NCI-H2029 treated with DMSO at 0.1 percent for 48 hours (cell line): ENCODE measurements around the gene TMEM54.
"Not testable (repeated sequence)": the region's sequence is repeated elsewhere in the genome, so short reads cannot be mapped to it uniquely, and the experiment has no call there.

Experiments
- DNase-seq: peaks from one replicate; lab custom pipeline; 2025; lab: John Stamatoyannopoulos, UW

Gene TMEM54

DNA sequence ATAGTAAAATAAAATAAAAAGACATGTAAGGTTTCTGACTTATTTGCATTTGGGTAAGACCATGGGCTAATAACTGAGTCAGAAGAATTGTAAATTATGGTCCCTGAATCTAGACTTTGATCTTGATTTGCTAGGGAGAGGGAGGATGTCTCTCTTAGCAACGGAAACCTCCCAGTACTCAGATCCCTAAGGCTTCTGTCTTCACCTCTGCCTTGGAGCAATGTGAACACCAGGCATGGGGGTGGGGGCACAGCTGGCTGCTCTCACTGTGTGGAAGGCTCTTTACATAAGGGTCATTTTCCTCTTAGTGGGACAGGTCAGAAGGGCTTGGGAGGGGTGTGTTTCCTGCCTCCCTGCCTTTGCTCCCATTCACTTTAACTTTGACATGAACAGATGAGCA is 17.0 kb upstream of the TMEM54 start:
- DNase-seq = no peak

DNA sequence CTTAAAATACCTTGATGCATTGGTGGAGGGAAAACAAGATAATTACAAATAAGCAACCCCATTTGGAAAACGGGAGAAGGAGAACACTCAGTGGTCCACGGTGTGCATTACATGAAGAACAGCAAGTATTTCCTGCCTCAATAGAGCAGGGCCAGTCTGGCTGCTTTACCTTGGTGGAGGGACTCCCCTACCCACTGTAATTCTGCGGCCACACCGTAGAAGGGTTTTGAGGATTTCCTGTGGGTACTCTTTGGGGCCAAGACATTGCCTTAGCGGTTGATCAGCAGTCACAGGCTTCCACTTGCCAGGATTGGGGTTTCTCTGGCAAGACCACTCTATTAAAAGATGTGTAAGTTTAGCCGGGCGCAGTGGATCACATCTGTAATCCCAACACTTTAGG is 16.3 kb upstream of the TMEM54 start:
- no peak for DNase-seq

DNA sequence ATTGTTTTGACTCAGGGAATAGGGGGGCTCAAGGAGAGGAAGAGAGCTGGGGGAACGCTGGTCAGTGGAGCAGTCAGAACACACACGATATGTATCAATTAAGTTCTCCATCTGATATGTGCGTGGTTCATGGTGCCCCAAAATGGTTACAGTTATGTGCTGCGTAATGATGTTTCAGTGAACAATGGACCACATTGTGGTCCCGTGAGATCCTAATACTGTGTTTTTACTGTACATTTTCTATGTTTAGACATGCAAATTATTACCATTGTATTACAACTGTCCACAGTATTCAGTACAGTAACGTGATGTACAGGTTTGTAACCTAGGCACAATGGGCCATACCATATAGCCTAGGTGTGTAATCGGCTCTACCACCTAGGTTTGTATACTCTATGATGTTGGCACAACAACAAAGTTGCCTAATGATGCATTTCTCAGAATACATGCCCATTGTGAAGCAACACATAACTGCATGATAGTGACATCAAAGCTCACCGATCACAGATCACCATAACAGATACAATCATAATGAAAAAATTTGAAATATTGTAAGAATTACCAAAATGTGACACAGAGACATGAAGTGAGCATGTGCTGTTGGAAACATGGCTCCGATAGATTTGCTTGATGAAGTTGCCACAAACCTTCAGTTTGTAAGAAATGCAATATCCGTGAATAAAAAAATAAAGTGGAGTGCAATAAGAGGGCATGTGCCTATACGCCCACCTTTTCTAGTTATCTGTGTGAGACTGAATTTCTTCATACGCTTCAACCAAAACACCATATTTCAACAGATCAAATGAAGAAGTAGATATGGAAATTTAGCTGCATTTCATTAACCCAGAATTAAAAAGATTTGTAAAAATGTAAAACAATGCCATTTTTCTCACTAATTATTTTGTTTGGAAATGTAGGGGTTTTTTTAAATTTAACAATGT is 14.8 kb upstream of the TMEM54 start:
- DNase-seq = no peak

DNA sequence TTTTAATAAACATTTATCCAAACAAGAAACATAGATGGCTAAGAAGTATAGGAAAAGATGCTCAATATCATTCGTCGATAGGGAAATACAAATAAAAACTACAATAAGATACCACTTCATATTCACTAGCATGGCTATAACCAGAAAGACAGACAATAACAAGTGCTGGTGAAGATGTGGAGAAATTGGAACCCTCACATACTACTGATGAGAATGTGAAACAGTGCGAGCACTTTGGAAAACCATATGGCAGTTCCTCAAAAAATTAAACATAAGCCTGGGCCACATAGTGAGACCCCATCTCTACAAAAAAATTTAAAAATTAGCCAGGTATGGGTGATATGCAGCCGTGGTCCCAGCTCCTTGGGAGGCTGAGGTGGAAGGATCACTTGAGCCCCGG is 9.1 kb upstream of the TMEM54 start:
- DNase-seq = no peak

DNA sequence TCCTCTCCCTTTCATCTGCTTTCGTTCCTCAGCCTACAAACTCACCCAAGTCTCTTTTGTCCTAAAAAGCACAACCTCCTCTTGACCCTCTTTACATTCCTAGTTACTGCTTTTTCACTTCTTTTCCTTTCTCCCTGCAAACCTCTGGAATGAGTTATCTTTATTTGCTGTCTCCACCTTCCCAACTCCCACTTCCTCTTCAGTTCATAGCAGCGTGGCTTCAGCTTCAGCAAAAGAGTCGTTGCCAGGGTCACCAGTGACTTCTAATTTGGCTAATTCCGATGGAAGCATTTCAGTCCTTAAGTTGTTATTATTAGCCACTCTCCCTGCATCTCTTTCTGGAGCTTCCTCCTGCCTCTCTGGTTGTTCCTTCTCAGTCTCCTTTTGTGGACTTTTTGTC is 6.2 kb upstream of the TMEM54 start:
- no peak for DNase-seq

DNA sequence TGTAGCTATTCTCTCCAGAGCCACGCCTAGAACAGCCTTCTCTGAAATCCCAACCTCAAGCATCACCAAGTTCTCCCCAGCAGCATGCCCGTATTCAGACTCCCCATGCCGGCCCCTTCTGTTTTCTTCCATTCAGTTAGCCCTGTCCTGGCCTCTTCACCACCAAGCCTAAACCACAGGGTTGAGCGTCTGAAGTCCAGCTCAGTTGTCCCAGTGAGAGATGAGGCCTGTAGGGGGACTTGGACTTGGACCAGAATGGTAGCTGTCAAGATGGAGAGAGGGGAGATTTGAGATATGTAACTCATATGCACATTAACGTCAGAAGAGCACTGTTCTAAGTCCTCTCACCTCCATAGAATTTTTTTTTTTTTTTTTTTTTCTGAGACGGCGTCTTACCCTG is 5.5 kb upstream of the TMEM54 start:
- DNase-seq = no peak

DNA sequence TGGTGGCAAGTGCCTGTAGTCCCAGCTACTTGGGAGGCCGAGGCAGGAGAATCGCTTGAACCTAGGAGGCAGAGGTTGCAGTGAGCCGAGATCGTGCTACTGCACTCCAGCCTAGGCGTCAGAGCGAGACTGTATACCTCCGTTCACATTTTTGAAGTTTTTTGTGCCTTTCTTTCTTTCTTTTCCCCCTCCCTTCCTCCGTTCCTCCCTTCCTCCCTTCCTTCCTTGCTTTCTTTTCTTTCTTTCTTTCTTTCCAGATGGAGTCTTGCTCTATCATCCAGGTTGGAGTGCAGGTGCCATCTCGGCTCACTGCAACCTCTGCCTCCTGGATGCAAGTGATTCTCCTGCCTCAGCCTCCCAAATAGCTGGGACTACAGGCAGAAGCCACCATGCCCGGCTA is 4.4 kb upstream of the TMEM54 start:
- DNase-seq = not testable (repeated sequence)

DNA sequence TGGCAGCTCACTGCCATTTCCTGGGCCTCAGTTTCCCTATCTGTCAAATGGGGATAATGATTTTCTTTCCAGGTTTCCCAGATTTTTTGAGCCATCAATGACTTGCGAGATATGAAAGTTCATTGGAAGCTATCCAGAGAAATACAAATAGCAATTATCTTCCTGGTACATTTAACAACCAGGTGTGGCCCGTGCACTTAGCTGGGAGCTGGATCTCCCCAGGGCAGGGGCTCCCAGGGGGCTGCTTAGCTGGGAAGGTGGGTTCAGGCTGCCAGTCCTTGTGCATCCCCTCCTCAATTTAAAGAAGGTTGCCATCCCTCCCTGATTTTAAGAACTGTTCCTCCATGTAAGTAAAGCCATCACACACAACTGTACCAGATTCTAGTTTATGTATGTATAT is 3.6 kb upstream of the TMEM54 start:
- no peak for DNase-seq

DNA sequence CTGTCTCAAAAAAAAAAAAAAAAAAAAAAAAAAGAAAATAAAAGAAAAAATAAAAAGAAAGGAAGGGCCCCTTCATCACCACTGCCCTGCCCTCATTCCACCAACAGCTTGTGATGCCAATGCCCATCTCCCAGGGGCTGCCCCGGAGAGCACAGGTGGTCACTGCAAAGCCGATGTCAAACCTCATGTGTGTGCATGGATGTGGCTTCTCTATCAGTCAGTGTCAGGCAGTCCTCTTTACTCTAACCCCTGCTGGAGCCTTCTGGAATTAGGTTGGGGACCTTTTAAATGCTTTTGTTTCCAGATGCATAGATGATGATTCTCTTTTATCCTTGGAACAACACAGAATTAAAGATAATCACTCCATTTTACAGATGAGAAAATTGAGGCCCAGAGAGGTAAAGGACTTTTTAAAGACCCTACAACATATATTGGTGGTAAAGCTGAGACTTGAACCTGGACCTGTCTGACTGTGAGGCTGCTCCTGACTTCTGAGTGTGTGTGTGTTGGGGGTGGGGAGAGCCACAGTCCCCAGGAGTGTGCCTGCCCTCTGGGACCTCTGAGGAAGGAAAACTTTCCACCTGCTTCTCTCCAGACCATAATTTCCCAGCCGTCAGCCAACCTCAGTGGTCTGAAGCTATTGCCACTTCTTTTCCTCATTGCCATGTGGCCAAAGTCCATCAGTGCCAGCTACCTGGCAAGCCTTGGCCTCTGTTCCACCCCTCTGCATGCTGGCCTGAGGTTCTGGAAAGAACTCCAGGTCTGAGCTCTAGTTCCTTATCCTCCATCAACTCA is 3.0 kb upstream of the TMEM54 start:
- no peak for DNase-seq

DNA sequence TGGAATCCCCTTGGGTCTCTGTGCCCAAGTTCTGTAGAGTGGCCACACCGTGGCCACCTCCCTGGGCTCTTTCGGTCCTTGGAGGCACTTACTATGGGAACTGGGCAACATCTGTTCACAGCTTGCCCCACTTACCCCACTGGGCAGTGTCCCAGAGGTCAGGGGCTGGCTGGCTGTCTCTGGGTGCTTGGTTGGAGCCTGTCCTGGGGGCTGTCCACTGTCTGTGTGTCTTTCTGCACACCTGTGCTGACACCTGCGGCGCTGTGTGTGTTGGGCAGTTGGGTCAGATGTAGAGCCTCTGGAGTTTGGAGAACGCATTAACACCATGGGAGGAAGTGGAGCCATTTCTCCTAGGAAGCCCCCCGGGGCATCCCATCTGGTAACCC is 1.3 kb upstream of the TMEM54 start:
- DNase-seq = no peak

DNA sequence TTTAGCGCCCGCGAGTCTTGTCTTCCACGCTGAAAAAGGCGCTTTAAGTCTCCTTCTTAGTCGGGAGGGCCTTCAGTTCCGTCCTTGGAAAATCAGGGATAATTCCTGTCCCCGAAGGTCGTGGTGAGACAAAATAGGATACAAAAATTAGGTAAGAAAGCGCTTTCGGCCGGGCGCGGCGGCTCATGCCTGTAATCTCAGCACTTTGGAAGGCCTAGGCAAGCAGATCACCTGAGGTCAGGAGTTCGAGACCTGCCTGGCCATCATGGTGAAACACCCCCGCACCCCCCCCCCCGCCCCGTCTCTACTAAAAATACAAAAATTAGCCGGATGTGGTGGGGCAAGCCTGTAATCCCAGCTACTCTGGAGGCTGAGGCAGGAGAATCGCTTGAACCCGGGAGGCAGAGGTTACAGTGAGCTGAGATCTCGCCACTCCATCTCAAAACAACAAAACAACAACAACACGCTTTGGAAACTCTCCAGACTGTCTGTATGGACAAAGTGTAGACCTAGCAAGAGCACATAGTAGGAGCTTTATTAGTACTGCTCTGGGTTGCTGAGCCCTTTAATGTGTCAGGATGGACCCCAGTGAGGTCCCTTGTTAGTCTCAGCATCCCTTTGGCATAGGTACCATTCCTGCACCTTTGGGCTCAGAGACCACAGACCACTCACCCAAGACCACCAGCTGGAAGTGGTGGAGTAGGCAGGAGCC is 790 bp upstream of the TMEM54 start:
- DNase-seq = no peak

DNA sequence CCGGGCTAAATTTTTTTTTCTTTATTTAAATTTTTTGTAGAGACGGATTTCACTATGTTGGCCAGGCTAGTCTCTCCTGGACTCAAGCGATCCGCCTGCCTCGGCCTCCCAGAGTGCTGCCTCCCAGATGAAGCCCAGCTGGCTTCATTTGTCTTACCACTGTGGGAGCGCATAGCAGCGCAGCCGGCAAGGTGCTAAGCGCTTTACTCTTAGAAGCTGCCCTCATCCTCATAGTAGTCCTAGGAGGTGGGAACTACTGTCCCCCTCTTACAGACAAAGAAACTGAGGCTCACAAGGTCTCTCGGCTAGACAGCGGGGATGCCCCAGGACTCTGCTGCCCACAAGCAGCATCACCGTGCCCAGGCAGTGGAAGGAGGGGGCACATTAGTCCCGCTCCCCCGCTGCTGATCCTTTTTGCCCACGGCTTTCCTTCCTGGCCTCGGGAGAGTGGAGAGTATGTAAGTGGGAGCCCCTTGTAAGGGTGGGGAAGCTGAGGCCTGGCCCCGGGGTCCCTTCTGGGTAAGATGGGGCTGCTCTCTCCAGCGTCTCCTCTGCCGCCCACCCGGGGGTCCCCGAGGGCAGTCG is 726 bp downstream of the TMEM54 start:
- DNase-seq = no peak

DNA sequence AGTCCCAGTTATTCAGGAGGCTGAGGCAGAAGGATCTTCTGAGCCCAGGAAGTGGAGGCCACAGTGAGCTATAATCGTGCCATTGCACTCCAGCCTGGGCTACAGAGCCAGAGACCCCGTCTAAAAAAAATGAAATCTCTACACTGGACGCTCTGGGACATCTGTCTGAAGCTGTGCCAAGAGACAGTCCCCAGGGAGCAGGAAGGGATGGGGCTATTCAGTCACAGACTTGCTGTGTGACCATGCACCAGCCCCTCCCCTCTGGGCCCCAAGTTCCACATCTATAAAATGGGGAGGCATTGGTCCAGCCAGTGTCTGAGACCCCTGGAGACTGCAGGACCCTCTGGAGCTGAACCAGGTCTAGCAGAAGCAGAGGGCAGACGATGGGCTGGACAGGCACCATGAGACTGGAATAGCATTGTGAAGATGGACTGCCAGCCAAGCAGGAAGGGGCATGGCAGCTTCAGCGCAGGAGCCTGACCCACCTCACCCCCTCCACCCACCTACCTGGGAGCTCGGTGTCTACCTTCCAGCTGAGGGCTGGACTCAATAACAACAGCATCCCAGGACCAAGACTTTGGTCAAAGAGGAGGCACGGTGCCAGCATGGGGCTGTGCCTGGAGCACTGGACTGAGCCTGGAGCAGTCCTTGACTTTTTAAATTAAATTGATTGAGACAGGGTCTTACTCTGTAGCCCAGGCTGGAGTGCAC is 1.4 kb downstream of the TMEM54 start:
- no peak for DNase-seq

DNA sequence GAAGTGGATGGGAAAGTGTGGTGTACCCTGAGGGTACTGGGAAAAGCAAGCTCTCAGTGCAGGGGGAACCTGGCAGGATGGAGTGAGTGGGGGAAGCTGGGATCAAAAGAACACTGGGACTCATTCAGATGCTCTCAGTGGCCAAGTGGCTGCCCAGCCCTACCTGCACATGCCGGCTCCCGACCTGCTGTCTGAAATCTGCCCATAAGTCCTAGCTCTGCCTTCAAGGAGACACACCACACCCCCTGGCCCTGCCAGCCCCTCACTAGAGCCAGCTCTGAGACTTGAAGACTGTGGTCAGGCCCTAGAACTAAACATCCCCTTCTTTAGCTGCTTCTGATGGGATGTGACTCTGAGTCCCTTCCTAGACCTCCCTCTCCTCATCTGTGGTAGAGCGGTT is 2.2 kb downstream of the TMEM54 start:
- no peak for DNase-seq

DNA sequence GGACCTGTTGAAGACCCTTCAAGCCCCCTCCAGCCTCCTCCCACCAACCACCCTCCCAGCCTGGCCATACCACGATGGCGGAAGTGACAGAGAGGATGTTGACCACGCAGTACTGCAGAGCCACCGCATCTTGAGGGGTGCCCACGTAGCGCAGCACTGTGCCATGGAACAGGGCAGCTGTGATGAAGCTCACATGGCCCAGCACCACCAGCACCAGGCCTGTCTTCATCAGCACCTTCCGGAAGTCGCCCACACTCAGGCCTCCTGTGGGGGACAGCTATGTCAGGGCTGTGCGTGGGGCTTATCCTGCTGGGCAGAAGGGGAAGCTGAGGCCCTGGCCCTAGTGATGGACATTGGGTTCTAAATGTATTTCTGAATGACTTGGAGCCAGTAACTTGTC is 3.1 kb downstream of the TMEM54 start:
- no peak for DNase-seq

DNA sequence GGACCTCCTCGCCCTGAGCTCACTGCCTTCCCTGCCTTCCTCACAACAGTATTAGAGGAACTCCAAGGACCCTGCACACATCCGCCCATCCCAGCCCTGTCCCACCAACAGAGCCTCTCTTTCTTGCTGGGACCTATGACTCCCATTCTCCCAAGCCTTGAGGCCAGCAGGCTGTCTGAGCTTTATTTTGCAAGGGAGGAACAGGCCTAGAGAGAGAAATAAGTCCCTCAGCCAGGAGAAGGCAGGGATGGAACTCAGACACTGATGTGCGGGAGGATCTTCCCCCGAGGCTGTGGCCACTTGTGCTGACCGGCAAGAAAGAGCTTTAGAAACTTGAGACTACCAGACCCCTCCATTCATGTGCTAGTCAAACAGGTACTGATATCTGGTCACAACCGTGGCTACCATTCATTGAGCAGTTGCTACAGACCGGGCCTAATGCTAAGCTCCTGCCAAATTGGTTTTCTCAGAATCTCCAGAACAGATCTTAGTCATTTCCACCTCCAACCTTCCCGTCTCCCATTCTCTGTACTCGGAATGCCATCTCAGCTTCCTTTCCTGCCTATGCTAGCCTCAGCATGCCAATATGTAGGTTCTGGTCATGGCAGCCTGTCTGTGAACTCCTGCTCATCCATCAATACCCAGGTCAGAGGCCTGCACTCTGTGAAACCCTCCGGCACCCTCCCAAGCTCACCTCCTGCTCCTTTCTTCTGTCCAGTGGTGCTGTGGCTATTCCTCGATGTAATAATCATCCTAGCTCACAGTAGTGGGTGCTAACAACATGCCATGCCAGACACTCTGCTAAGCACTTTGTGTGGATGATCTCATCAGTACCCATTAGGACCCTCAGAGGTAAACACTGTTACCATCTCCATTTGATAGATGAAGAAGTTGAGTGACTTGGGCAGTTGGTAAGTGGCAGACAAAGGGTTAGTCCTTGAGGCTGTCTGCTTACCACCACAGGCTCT is 3.8 kb downstream of the TMEM54 start:
- DNase-seq = no peak

DNA sequence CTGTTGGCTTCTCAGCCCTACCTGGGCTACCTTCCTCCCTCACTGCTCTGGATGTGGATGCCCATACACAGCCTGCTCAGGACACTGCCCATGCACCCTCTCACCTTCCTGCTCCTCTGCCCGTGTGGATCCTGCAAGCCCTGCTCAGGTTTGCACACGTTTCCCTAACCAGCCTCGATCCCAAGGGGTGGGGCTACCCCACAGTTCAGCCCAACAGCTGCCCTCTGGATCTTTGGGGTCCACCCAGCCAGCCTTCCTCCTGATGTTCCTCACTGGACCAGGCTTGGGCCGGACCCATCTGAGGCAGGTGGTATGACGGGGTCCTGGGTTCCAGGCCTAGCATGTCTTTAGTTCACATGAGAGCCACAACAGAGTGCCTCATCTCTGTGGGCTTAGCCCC is 4.7 kb downstream of the TMEM54 start:
- no peak for DNase-seq

DNA sequence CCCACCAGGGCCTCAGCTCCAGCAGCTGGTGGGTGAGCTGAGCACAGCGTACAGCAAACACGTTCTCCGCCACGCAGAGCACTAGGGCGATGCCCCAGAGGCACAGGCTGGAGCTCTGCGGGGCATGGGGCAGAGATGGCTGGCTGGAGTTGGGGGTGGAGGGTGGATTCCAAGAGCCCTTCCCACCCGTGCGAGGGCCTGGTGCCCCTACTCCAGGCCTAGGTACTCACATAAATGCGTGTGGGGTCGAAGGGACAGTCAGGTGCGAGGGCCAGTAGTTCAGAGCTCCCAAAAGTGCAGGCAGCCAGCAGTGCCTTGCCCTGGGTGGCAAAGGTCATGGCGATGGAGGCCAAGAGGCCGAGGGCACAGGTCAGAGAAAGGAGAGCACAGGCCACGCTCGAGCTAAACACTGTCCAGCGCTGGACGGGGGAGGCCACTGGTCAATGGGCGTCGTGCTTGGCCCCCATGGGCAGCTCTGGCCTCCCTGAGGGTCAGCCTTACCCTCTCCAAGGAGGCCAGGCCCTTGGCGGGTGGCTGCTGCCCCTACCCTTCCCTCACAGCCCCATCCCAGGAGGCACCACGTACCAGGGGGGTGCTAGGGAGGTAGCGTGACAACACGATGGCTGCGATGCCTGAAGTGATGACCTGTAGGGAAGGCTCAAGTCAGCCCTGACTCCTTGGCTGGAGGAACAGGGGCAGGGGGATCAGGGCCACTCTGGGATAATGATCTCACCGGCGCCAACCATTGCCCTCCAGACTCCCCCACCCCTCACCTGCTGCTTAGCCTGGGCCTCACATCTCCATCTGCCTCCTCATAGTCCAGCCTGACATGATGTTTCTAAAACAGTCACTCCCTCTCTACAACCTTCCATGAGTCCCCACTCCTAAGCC is 5.6 kb downstream of the TMEM54 start:
- DNase-seq = no peak

DNA sequence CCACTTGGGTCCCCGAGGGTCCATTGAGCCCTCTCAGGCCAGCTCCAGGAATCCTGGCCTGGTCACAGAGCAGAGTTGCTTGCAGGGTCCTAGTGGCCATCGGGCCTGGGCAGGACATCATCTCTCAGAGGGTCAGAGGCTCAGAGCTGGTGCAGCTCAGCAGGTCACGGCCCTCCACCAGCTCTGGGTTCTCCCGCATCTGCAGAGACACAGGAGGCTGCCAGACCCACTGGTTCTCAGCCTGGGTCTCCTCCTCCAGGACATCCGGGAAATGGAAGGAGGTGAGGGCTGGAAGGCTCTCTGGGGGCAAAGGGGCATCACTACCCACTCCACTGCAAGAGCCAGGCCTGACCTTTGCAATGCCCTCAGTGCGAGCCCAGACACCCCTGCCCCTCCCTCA is 6.5 kb downstream of the TMEM54 start:
- DNase-seq = no peak
